Activated CD8-positive, alpha-beta T cell treated with anti-CD3 and anti-CD28 coated beads for 36 hours (primary cell): ENCODE measurements around the gene FDXACB1. TPM values are rescaled to one million over a fixed set of nuclear protein-coding genes. Genes with fewer than 3 reads are reported as not detected.

Experiments
- ATAC-seq: fragments of 200-7000 bp; cut with Tn5 transposase; one replicate; pipeline ENCODE4 v1.10.0; 2021; ENCODE audit warnings: mild to moderate bottlenecking, moderate library complexity
- CTCF ChIA-PET: fragments of 350-600 bp; sonication (Branson Sonifier 250); formaldehyde crosslinking; loops from one replicate; lab custom pipeline; 2021; ENCODE audit warnings: antibody characterized with exemption; lab: Charles Lee
- POLR2A ChIA-PET: fragments of 350-600 bp; sonication (Branson Sonifier 250); formaldehyde crosslinking; loops from one replicate; lab custom pipeline; 2021; ENCODE audit warnings: antibody characterized with exemption; lab: Charles Lee
- DNase-seq: peaks from one replicate; pipeline ENCODE4 v3.0.0-alpha.2; 2020
- H3K27ac Mint-ChIP-seq: one replicate; pipeline ENCODE4 v1.8.0; 2021; ENCODE audit warnings: mild to moderate bottlenecking, mixed read lengths
- H3K27me3 Mint-ChIP-seq: one replicate; pipeline ENCODE4 v1.8.0; 2021; ENCODE audit warnings: mixed read lengths
- H3K36me3 Mint-ChIP-seq: one replicate; pipeline ENCODE4 v1.8.0; 2021; ENCODE audit warnings: low read depth, mixed read lengths
- H3K4me1 Mint-ChIP-seq: one replicate; pipeline ENCODE4 v1.8.0; 2021; ENCODE audit warnings: low read depth, mixed read lengths
- H3K4me3 Mint-ChIP-seq: one replicate; pipeline ENCODE4 v1.8.0; 2021; ENCODE audit warnings: mild to moderate bottlenecking, moderate library complexity, mixed read lengths
- H3K9me3 Mint-ChIP-seq: one replicate; pipeline ENCODE4 v1.8.0; 2021; ENCODE audit warnings: mixed read lengths
- CTCF ChIP-seq: fragments of 200-600 bp; IDR thresholded peaks from one replicate; pipeline ENCODE4 v1.8.0; 2022; ENCODE audit warnings: antibody characterized with exemption, mild to moderate bottlenecking
- intact Hi-C: fragments of 100-400 bp; cut with micrococcal nuclease; formaldehyde crosslinking; loops from one replicate; pipeline ENCODE4 v1.10.0; 2022
- total RNA-seq, 2 experiments: library from RNA; stranded (reverse); gene quantifications; one replicate each; pipeline ENCODE4 v1.2.3, GENCODE V29; 2021

Gene FDXACB1
- total RNA-seq, 2 experiments from 2014 or later: 6.9 to 7.1 TPM

- CTCF ChIA-PET: interaction anchor here (0.6 to 7.2 kb wide), 35 partner anchors 9 to 395 kb away, joined by 3 to 61 read pairs (median 5); partner anchors contain the start of genes ALG9 and PPP2R1B
- no peak overlapping the region for H3K4me3 Mint-ChIP-seq
Observed at GRCh38 chr11:111841370-111842053, 37.5 kb downstream of the FDXACB1 start.

GRCh38 chr11:111840143-111840542 lies 38.8 kb downstream of the FDXACB1 start:
- ATAC-seq: no peak
- TF ChIP-seq CTCF: no peak
- ChIA-PET POLR2A (no interaction called here), CTCF (interaction anchor here (0.6 to 2.3 kb wide), 8 partner anchors 9 to 386 kb away, joined by 3 to 14 read pairs (median 3); no protein-coding TSS in a partner anchor)
- intact Hi-C loops: loop anchor here (5.0 kb wide), 1 partner anchor 63 kb away; no protein-coding TSS in a partner anchor
- H3K27ac Mint-ChIP-seq: no peak overlapping the region
- H3K27me3 Mint-ChIP-seq: no peaks in the 10 kb centered on the region
- DNase-seq: no peak
- no peak overlapping the region for H3K4me3 Mint-ChIP-seq
- peaks cover 15% of the 10 kb centered on the region for H3K4me1 Mint-ChIP-seq
- H3K9me3 Mint-ChIP-seq: no peaks in the 10 kb centered on the region
- H3K36me3 Mint-ChIP-seq: peaks cover 22% of the 10 kb centered on the region

More at GRCh38 chr11:111841370-111842053, 37.5 kb downstream of the FDXACB1 start:
- peak; percentile 94 for ATAC-seq
- Mint-ChIP-seq H3K9me3 (no peaks in the 10 kb centered on the region), H3K27ac (no peak overlapping the region), H3K27me3 (no peaks in the 10 kb centered on the region), H3K36me3 (peaks cover 16% of the 10 kb centered on the region), H3K4me1 (peaks cover 11% of the 10 kb centered on the region)
- DNase-seq: peak; percentile 97
- intact Hi-C loops: loop anchor here (1.0 to 5.0 kb wide), 3 partner anchors 64 to 276 kb away; no protein-coding TSS in a partner anchor
- peak; percentile 95 for TF ChIP-seq CTCF
- POLR2A ChIA-PET: no interaction called here

GRCh38 chr11:111838054-111838453 lies 40.9 kb downstream of the FDXACB1 start:
- intact Hi-C loops: no loop called here
- Mint-ChIP-seq H3K4me3 (no peak overlapping the region), H3K27ac (no peak overlapping the region), H3K27me3 (no peaks in the 10 kb centered on the region), H3K9me3 (no peaks in the 10 kb centered on the region), H3K36me3 (peaks cover 26% of the 10 kb centered on the region), H3K4me1 (peaks cover 15% of the 10 kb centered on the region)
- DNase-seq (no peak), ATAC-seq (no peak)
- POLR2A ChIA-PET: interaction anchor here (0.8 kb wide), 1 partner anchor 50 kb away, joined by 4 read pairs; no protein-coding TSS in a partner anchor
- no peak for TF ChIP-seq CTCF
- CTCF ChIA-PET: no interaction called here

- Mint-ChIP-seq H3K27ac (no peak overlapping the region), H3K27me3 (no peaks in the 10 kb centered on the region), H3K4me3 (no peak overlapping the region), H3K36me3 (peaks cover 26% of the 10 kb centered on the region), H3K9me3 (no peaks in the 10 kb centered on the region), H3K4me1 (peaks cover 15% of the 10 kb centered on the region)
- CTCF ChIA-PET: no interaction called here
- ATAC-seq (no peak), DNase-seq (no peak)
- intact Hi-C loops: no loop called here
- POLR2A ChIA-PET: interaction anchor here (0.6 to 1.3 kb wide), 2 partner anchors 11 to 273 kb away, joined by 3 to 4 read pairs; no protein-coding TSS in a partner anchor
- TF ChIP-seq CTCF: no peak
Observed at GRCh38 chr11:111837366-111837891, 41.5 kb downstream of the FDXACB1 start.

GRCh38 chr11:111836721-111837120 lies 42.2 kb downstream of the FDXACB1 start:
- H3K4me1 Mint-ChIP-seq: peaks cover 15% of the 10 kb centered on the region
- no peak overlapping the region for H3K27ac Mint-ChIP-seq
- intact Hi-C loops: no loop called here
- no peaks in the 10 kb centered on the region for H3K9me3 Mint-ChIP-seq
- no peak overlapping the region for H3K4me3 Mint-ChIP-seq
- ChIA-PET CTCF (no interaction called here), POLR2A (interaction anchor here (0.6 to 1.3 kb wide), 2 partner anchors 10 to 272 kb away, joined by 3 to 4 read pairs; no protein-coding TSS in a partner anchor)
- no peaks in the 10 kb centered on the region for H3K27me3 Mint-ChIP-seq
- peaks cover 26% of the 10 kb centered on the region for H3K36me3 Mint-ChIP-seq
- DNase-seq (no peak), ATAC-seq (peak; percentile 20)
- TF ChIP-seq CTCF: no peak
